ENCODE results near the gene MYO1G. TPM values are rescaled to one million over a fixed set of nuclear protein-coding genes. Genes with fewer than 3 reads are reported as not detected.
"Not testable (repeated sequence)": the region's sequence is repeated elsewhere in the genome, so short reads cannot be mapped to it uniquely, and the experiment has no call there.

MYO1G gene
- 0.08 and 0.31 TPM in 2 replicates for total RNA-seq (2014; rRNA removed; shearing (Covaris generic))

- DNase-seq (ENCODE audit: low spot score): no peak
Measured at GRCh38 chr7:44978511-44979366, at the start of gene MYO1G. Gene MYO1G (minus strand): TSS chr7:44979015. CDS start chr7:44978961, 54 bp downstream.

DNA sequence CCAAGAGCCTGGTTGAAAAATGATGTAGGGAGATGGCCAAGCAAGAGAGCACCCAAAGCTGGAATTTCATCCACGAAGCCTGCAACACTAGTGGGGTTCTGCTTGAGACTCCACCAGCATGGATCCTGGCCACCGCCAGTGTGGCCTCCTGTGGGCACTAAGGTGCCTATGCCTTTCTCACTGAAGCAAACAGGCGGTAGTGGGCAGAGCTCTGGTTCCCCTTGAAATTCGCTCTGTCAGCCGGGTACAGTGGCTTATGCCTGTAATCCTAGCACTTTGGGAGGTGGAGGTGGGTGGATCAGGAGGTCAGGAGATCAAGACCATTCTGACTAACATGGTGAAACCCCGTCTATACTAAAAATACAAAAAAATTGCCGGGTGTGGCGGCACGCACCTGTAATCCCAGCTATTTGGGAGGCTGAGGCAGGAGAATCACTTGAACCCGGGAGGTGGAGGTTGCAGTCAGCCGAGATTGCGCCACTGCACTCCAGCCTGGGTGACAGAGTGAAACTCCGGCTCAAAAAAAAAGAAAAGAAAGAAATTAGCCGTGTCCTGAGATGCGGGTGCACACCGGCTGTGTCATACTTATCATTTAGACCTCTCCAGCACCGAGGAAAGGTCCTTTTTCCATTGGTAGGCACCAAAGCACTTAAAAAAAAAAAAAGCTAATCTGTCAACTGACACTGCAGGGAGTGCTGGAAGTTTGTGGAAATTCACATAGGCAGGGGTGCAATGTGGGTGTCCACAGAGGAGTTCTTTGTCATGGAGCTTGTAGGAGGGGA lies 49.5 kb upstream of the MYO1G start:
- DNase-seq (ENCODE audit: low spot score): no peak

GRCh38 chr7:45027774-45028114 lies 48.9 kb upstream of the MYO1G start:
- no peak for DNase-seq (ENCODE audit: low spot score)

- no peak for DNase-seq (ENCODE audit: low spot score)
Measured at GRCh38 chr7:45026984-45027773, 48.4 kb upstream of the MYO1G start.

- DNase-seq (ENCODE audit: low spot score): no peak
Measured at GRCh38 chr7:45026013-45026412, 47.2 kb upstream of the MYO1G start.

DNA sequence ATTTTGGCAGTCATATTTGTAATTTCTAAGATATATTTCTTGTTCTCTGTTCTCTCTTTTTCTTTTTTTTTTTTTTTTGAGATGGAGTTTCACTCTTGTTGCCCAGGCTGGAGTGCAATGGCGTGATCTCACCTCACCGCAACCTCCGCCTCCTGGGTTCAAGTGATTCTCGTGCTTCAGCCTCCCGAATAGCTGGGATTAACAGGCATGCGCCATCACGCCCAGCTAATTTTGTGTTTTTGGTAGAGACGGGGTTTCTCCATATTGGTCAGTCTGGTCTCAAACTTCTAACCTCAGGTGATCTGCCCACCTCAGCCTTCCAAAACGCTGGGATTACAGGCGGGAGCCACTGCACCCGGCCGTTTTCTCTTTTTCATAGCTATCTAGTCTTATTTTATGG lies 46.7 kb upstream of the MYO1G start:
- DNase-seq (ENCODE audit: low spot score): not testable (repeated sequence)

- DNase-seq (ENCODE audit: low spot score): no peak
Measured at GRCh38 chr7:45024126-45024744, 45.4 kb upstream of the MYO1G start.

GRCh38 chr7:45021604-45022296 lies 42.9 kb upstream of the MYO1G start:
- no peak for DNase-seq (ENCODE audit: low spot score)

GRCh38 chr7:45020915-45021314 lies 42.1 kb upstream of the MYO1G start:
- DNase-seq (ENCODE audit: low spot score): no peak

DNA sequence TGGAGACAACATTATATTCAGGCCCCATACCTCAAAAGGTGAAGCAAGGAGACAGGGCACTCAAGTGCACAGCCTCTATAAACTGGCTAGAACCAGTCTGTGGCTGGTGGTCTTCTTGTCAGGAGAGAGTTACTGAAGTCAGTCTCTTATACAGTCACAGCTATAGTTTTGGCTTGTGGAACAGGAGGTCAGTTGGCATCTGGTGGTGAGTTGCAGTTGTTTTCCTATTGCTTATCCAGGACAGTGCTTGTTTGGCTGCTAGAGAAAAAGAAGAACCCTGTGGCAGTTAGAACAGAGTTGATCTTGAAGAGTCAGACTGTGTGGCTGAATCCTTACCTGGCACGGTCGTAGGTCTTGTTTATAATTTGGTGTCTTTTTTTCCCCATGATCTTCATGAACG lies 38.4 kb upstream of the MYO1G start:
- DNase-seq (ENCODE audit: low spot score): no peak

- no peak for DNase-seq (ENCODE audit: low spot score)
Measured at GRCh38 chr7:45015313-45015712, 36.5 kb upstream of the MYO1G start.

DNA sequence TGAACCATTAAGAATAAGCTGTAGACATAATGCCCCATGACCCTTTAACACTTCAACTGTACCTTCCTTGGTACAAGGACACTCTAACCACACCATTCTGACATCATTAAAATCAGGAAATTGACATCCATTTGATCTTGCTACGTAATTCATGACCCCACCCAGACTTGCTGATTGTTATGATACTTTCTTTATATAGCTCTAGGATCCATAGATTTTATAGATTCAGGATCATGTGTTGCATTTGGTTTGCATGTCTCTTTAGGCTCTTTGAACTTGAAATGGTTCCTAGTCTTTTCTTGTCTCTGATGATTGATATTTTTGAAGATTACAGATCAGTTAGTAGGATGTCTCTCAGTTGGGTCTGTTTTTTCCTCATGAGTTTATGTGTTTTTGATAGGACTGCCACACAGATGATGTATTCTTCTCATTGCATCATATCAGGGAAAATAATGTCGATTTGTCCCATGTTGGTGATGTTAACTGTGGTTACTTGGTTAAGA lies 34.7 kb upstream of the MYO1G start:
- DNase-seq (ENCODE audit: low spot score): no peak

- DNase-seq (ENCODE audit: low spot score): no peak
Measured at GRCh38 chr7:45007571-45008328, 28.9 kb upstream of the MYO1G start.

GRCh38 chr7:45007106-45007505 lies 28.3 kb upstream of the MYO1G start:
- no peak for DNase-seq (ENCODE audit: low spot score)

- DNase-seq (ENCODE audit: low spot score): no peak
Measured at GRCh38 chr7:45003789-45004188, 25.0 kb upstream of the MYO1G start.

- DNase-seq (ENCODE audit: low spot score): no peak
Measured at GRCh38 chr7:45001826-45002225, 23.0 kb upstream of the MYO1G start.

DNA sequence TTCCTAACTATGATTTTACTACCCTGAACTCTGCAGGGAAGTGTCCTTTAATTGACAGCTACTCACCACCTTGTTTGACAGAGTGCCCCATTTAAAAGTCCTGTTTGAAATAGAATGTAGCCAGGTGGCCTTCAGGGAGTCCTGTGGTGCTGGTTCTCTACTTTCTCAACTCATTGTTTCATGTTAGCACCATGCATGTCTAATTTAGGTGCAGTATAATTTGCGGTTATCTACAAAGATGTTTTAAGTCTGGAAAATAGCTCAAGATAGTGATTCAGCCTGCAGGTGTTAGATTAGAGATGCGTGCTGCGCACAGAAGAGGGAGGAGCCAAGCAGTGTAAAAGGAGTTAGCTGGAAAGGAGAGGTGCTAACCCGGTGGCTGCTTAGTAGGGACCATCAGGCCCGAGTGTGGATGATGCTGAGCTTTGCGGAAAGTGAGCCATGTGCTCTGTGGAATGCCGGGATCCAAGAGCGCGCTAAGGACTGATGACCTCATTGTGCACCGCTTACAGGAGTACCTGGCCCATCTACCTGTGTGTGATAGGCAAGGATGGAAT lies 22.4 kb upstream of the MYO1G start:
- DNase-seq (ENCODE audit: low spot score): peak; percentile 69

DNA sequence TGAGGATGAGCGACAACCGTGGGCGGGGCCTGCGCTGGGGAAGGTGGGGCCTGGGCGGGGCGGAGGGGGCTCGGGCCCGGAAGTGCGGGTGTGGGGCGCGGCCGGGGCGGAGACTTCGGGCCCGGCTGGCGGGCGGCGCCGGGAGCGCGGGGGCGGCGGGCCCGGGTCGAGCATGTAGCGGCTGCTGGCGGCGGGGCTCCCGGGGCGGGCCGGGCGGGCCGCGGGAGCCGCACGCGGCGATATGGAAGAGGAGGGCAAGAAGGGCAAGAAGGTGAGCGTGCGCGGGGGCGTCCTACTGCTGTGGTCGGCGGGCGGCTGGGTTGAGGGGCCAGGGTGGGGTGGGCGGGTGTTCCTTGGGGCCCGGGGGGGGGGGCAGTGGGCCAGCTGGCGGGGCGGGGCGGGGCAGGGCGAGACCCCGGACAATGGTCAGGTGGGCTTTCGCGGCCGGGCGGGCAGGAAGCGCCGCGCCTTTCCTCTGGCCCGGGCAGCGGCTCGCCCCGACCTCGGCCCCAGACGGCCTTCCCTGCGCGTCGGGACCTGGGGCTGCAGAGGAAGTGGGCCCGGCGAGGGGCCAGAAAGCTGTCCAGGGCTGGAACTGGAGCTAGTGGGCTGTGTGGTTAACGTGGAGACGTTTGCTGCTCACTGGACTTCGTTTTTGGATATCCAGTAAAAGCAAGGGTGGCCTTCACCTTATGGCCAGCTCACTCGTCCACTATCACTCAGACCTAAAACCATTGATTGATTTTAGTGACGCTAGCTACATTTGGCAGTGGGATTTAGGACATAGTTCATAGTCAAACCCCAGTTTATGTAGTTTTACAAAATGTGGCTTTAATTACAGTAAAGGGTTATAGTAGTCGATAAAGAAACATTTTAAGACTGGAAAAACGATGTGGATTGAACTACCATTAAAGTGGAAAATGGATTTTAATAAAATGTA lies 21.5 kb upstream of the MYO1G start, which contains the start of gene CCM2:
Gene CCM2 (plus strand): TSS at position 109 of the 940 bp plus-strand sequence. CDS start 133 bp downstream, at position 242.
- peak; percentile 36 for DNase-seq (ENCODE audit: low spot score)
